Measurements from ENCODE around the gene C11orf24.

The C11orf24 gene

GRCh38 chr11:68215524-68216170 is 56.1 kb downstream of the C11orf24 start:
- Mint-ChIP-seq H3K4me1 (peaks cover 36% of the 10 kb centered on the region), H3K36me3 (ENCODE audit: low read depth) (no peaks in the 10 kb centered on the region), H3K27me3 (ENCODE audit: low read depth, poor library complexity) (peaks cover 27% of the 10 kb centered on the region), H3K9me3 (no peaks in the 10 kb centered on the region), H3K27ac (no peak overlapping the region), H3K4me3 (peak overlapping the region; percentile 75)
- TF ChIP-seq CTCF (IDR thresholded peaks at IDR 0.05): no peak
- no peak for DNase-seq

GRCh38 chr11:68215087-68215445 is 56.7 kb downstream of the C11orf24 start:
- H3K36me3 Mint-ChIP-seq (ENCODE audit: low read depth): no peaks in the 10 kb centered on the region
- H3K9me3 Mint-ChIP-seq: no peaks in the 10 kb centered on the region
- peak overlapping the region; percentile 72 for H3K27ac Mint-ChIP-seq
- peaks cover 27% of the 10 kb centered on the region for H3K27me3 Mint-ChIP-seq (ENCODE audit: low read depth, poor library complexity)
- peak overlapping the region; percentile 75 for H3K4me3 Mint-ChIP-seq
- peaks cover 42% of the 10 kb centered on the region for H3K4me1 Mint-ChIP-seq
- no peak for TF ChIP-seq CTCF (IDR thresholded peaks at IDR 0.05)
- no peak for DNase-seq

- H3K9me3 Mint-ChIP-seq: no peaks in the 10 kb centered on the region
- peaks cover 47% of the 10 kb centered on the region for H3K4me1 Mint-ChIP-seq
- no peaks in the 10 kb centered on the region for H3K36me3 Mint-ChIP-seq (ENCODE audit: low read depth)
- H3K27me3 Mint-ChIP-seq (ENCODE audit: low read depth, poor library complexity): peaks cover 27% of the 10 kb centered on the region
- H3K27ac Mint-ChIP-seq: no peak overlapping the region
- no peak for TF ChIP-seq CTCF (IDR thresholded peaks at IDR 0.05)
- DNase-seq: peak; percentile 44
- H3K4me3 Mint-ChIP-seq: peak overlapping the region; percentile 75
Measured at GRCh38 chr11:68214173-68215086, 57.3 kb downstream of the C11orf24 start.

- no peak for TF ChIP-seq CTCF (IDR thresholded peaks at IDR 0.05)
- DNase-seq: peak; percentile 85
- Mint-ChIP-seq H3K36me3 (ENCODE audit: low read depth) (no peaks in the 10 kb centered on the region), H3K27ac (no peak overlapping the region), H3K4me1 (peaks cover 53% of the 10 kb centered on the region), H3K27me3 (ENCODE audit: low read depth, poor library complexity) (peaks cover 27% of the 10 kb centered on the region), H3K4me3 (peak overlapping the region; percentile 75), H3K9me3 (no peaks in the 10 kb centered on the region)
Measured at GRCh38 chr11:68213555-68214172, 58.1 kb downstream of the C11orf24 start.

- H3K4me1 Mint-ChIP-seq: peaks cover 59% of the 10 kb centered on the region
- peak; percentile 83 for DNase-seq
- H3K27me3 Mint-ChIP-seq (ENCODE audit: low read depth, poor library complexity): peaks cover 24% of the 10 kb centered on the region
- H3K36me3 Mint-ChIP-seq (ENCODE audit: low read depth): peaks cover 4% of the 10 kb centered on the region
- H3K4me3 Mint-ChIP-seq: peak within 1 kb of the TSS; percentile 100
- TF ChIP-seq CTCF (IDR thresholded peaks at IDR 0.05): no peak
- H3K9me3 Mint-ChIP-seq: no peaks in the 10 kb centered on the region
- H3K27ac Mint-ChIP-seq: peak within 1 kb of the TSS; percentile 98
Measured at GRCh38 chr11:68213135-68213515, 58.6 kb downstream of the C11orf24 start, which contains the start of gene KMT5B. TSS of gene KMT5B (minus strand) at chr11:68213296. CDS start at chr11:68190076, 23,220 bp downstream.

Data from nephron progenitor cell (in vitro differentiated cells).